ENCODE results near the gene PSPH. TPM values are rescaled to one million over a fixed set of nuclear protein-coding genes. Genes with fewer than 3 reads are reported as not detected.

PSPH gene
- total RNA-seq, 1 donor, result 49.9 TPM

GRCh38 chr7:55963584-55964168 lies 87.6 kb downstream of the PSPH start:
- Histone ChIP-seq H3K79me2 (ENCODE audit: insufficient read depth, low read length) (peaks cover 27% of the 10 kb centered on the region), H3K27me3 (ENCODE audit: insufficient read depth, low read length) (no peaks in the 10 kb centered on the region), H3K36me3 (ENCODE audit: insufficient read depth, low read length) (peaks cover 6% of the 10 kb centered on the region), H3K4me2 (ENCODE audit: insufficient read depth, low read length) (peak overlapping the region; percentile 88), H4K20me1 (ENCODE audit: insufficient read depth, low read length) (peaks cover 5% of the 10 kb centered on the region), H3K27ac (ENCODE audit: low read depth, low read length) (no peak overlapping the region), H3K4me3 (ENCODE audit: insufficient read depth, low read length) (peak overlapping the region; percentile 79), H3K9me3 (ENCODE audit: low read depth, low read length) (no peaks in the 10 kb centered on the region), H3K4me1 (ENCODE audit: insufficient read depth, low read length) (peaks cover 10% of the 10 kb centered on the region), H2AFZ (ENCODE audit: low read length) (peak overlapping the region; percentile 92)
- no peak for TF ChIP-seq CTCF (IDR thresholded peaks at IDR 0.05; ENCODE audit: extremely low read depth, low read depth, low read length)
- no peak for DNase-seq (ENCODE audit: insufficient read length, low spot score, missing footprints)

GRCh38 chr7:55962014-55962413 lies 89.2 kb downstream of the PSPH start:
- TF ChIP-seq CTCF (IDR thresholded peaks at IDR 0.05; ENCODE audit: extremely low read depth, low read depth, low read length), result no peak
- no peak overlapping the region for H3K4me2 ChIP-seq (ENCODE audit: insufficient read depth, low read length)
- peaks cover 4% of the 10 kb centered on the region for H4K20me1 ChIP-seq (ENCODE audit: insufficient read depth, low read length)
- no peak overlapping the region for H3K27ac ChIP-seq (ENCODE audit: low read depth, low read length)
- no peaks in the 10 kb centered on the region for H3K27me3 ChIP-seq (ENCODE audit: insufficient read depth, low read length)
- H3K4me3 ChIP-seq (ENCODE audit: insufficient read depth, low read length), result no peak overlapping the region
- H3K9me3 ChIP-seq (ENCODE audit: low read depth, low read length), result no peaks in the 10 kb centered on the region
- peaks cover 18% of the 10 kb centered on the region for H3K79me2 ChIP-seq (ENCODE audit: insufficient read depth, low read length)
- H3K36me3 ChIP-seq (ENCODE audit: insufficient read depth, low read length), result peaks cover 3% of the 10 kb centered on the region
- H2AFZ ChIP-seq (ENCODE audit: low read length), result no peak overlapping the region
- peaks cover 10% of the 10 kb centered on the region for H3K4me1 ChIP-seq (ENCODE audit: insufficient read depth, low read length)
- DNase-seq (ENCODE audit: insufficient read length, low spot score, missing footprints), result peak; percentile 17

Small RNA genes within 50 kb of the gene (small RNA-seq; reads per million reads assigned to genes)
- not detected for gene SNORA15
- not detected for gene SNORA22B

Other genes with a start within 250 kb of the PSPH start
- not detected in 2 replicates for gene SEPTIN14, start 188.7 kb downstream of the PSPH start, total RNA-seq
- 3.8 and 4.3 TPM in 2 replicates for gene ZNF713, start 164.0 kb downstream of the PSPH start, total RNA-seq
- 13.0 and 13.4 TPM in 2 replicates for gene MRPS17, start 99.6 kb downstream of the PSPH start, total RNA-seq
- 51.0 and 56.9 TPM in 2 replicates for gene NIPSNAP2, start 86.9 kb downstream of the PSPH start, total RNA-seq
- gene CCT6A, start 321 bp upstream of the PSPH start, total RNA-seq, result 130 and 141 TPM in 2 replicates
- gene SUMF2, start 12.8 kb upstream of the PSPH start, total RNA-seq, result 230 and 231 TPM in 2 replicates
- 1.8 and 2.1 TPM in 2 replicates for gene PHKG1, start 41.5 kb upstream of the PSPH start, total RNA-seq
- gene CHCHD2, start 55.0 kb upstream of the PSPH start, total RNA-seq, result 183 and 202 TPM in 2 replicates
- not detected in 2 replicates for gene NUPR2, start 65.0 kb upstream of the PSPH start, total RNA-seq